ENCODE results near the gene KLF3. TPM values are rescaled to one million over a fixed set of nuclear protein-coding genes. Genes with fewer than 3 reads are reported as not detected.

The KLF3 gene
- total and polyA plus RNA-seq, 9 of the 15 experiments (the other 6 are each of a cell fraction or from before 2014, with no cell fraction given): 9.9 to 47.2 (median 18.1) TPM

DNA sequence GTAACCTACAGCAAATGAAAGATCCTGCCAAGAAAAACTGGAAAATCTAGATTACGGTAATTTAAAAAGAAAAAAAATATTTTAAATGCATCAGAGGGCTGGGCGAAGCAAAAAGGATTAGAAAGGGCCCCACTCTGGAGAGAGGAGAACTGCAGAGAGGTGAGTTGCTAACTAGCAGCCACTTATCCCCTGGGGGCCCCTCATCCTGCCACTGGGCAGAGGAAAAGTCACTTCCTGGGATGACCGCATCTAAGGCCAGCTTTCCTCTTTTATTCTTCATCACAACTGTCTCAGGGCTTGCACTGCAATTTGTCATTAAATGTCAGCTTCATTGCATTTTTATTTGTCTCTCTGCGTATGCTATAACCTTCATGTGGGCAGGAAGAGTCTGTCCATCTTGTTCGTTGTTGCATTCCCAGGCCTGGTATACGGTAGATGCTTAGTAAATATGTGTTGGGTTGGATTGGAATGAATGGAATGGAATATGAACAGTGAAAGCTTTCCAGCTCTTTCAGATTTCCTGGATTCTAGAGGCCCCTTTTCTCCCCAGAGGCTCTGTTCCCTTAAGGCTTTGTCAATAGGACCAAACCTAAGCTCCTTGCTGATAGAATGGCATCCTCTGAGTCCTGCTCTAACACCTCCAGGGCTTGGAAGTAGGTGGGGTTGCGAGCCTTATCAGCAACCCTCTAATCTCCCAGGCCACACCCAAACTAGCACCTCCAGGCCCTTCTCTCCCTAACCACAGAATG is 59.9 kb downstream of the KLF3 start (continued):
- TF ChIP-seq DNMT1 (IDR thresholded peaks at IDR 0.05) (no peak), KLF1 (tag; IDR thresholded peaks at IDR 0.05) (peak; percentile 89), ARNT (IDR thresholded peaks at IDR 0.05) (no peak), MBD1 (CRISPR knock-in tag; IDR thresholded peaks at IDR 0.05) (no peak)
- TF ChIP-seq, protein P1, sequence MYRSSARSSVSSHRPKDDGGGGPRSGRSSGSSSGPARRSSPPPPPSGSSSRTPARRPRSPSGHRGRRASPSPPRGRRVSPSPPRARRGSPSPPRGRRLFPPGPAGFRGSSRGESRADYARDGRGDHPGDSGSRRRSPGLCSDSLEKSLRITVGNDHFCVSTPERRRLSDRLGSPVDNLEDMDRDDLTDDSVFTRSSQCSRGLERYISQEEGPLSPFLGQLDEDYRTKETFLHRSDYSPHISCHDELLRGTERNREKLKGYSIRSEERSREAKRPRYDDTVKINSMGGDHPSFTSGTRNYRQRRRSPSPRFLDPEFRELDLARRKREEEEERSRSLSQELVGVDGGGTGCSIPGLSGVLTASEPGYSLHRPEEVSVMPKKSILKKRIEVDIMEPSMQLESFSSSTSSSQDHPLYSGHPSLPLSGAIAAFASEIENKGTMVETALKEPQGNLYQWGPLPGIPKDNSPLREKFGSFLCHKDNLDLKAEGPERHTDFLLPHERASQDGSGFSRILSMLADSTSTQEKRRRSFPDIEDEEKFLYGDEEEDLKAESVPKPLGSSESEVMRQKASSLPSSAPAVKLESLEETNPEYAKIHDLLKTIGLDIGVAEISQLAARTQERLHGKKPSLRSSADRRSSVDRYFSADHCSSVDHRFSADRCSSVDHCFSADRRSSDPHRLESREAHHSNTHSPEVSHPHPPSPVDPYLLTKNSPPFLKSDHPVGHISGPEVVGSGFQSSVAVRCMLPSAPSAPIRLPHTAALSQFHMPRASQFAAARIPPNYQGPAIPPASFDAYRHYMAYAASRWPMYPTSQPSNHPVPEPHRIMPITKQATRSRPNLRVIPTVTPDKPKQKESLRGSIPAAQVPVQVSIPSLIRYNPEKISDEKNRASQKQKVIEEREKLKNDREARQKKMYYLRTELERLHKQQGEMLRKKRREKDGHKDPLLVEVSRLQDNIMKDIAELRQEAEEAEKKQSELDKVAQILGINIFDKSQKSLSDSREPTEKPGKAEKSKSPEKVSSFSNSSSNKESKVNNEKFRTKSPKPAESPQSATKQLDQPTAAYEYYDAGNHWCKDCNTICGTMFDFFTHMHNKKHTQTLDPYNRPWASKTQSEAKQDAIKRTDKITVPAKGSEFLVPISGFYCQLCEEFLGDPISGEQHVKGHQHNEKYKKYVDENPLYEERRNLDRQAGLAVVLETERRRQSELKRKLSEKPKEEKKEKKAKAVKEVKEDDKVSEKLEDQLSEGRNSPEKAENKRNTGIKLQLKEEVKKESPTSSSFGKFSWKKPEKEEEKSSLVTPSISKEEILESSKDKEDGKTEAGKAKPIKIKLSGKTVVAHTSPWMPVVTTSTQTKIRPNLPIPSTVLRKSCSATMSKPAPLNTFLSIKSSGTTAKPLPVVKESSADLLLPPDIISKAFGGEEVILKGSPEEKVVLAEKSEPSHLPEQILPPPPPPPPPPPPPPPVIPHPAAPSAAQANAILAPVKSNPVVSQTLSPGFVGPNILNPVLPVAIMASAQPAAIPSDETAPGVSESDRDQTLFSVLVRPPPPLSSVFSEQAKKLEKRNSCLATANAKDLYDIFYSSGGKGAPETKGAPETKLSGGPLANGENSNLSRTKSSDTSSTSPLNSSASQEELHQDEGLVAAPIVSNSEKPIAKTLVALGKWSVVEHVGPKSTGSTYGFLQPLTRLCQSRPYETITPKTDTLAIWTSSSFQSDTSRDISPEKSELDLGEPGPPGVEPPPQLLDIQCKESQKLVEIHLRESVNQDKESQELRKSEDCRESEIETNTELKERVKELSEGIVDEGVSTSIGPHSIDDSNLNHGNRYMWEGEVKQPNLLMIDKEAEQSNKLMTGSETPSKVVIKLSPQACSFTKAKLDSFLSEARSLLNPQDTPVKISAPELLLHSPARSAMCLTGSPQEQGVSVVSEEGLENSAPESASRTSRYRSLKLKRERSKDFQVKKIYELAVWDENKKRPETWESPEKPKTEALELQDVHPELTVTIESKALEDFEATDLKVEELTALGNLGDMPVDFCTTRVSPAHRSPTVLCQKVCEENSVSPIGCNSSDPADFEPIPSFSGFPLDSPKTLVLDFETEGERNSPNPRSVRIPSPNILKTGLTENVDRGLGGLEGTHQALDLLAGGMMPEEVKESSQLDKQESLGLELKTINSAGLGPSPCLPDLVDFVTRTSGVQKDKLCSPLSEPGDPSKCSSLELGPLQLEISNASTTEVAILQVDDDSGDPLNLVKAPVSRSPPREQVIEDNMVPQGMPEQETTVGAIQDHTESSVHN (IDR thresholded peaks at IDR 0.05; ENCODE audit: borderline replicate concordance in 1 of 2, low read depth in 1 of 2): no peak

Measured in K562 (cell line).